H1 (cell line): ENCODE data around the gene CSNK1A1. TPM values are rescaled to one million over a fixed set of nuclear protein-coding genes. Genes with fewer than 3 reads are reported as not detected.

Experiments used
- CBX5 ChIP-seq: fragments of 300-800, 300-1000 bp; sonication (generic); IDR thresholded peaks from 2 replicates; pipeline ENCODE4 v1.7.1; 2016; ENCODE audit warnings: antibody characterized with exemption, low read length, low read depth
- CBX8 ChIP-seq: fragments of 300-800, 300-1000 bp; sonication (generic); IDR thresholded peaks from 2 replicates; pipeline ENCODE4 v1.7.1; 2016; ENCODE audit warnings: low read depth, low read length, borderline replicate concordance
- CHD7 ChIP-seq: fragments of 300-600 bp; sonication (generic); IDR thresholded peaks from 2 replicates; pipeline ENCODE4 v1.7.1; 2012; ENCODE audit warnings: low read length, moderate library complexity, mild to moderate bottlenecking, inconsistent platforms; ENCODE audit not compliant: insufficient replicate concordance
- GTF2F1 ChIP-seq: IDR thresholded peaks from 2 replicates; pipeline ENCODE4 v1.6.1; 2012; ENCODE audit warnings: low read depth, low read length, improper control_type of control experiment, borderline replicate concordance
- JUND ChIP-seq: IDR thresholded peaks from 2 replicates; pipeline ENCODE4 v1.6.1; 2011; ENCODE audit warnings: mild to moderate bottlenecking, improper control_type of control experiment, low read length
- PHF8 ChIP-seq: fragments of 200-600 bp; sonication (generic); conservative IDR thresholded peaks from 2 replicates; pipeline ENCODE4 v1.7.1; 2012; ENCODE audit warnings: low read depth, mild to moderate bottlenecking, inconsistent platforms, low read length, moderate library complexity
- polyA plus RNA-seq, 7 experiments: library from polyadenylated mRNA; depleted of rRNA in 3 of 7; stranded (reverse) in 5 of 7; unstranded in 2 of 7; fragments of >200 nt in 5 of 7; fragments of 200-250 nt in 2 of 7; gene quantifications; 1 replicate in 5 of 7; 2 replicates in 1 of 7; 4 replicates in 1 of 7; pipeline versions ENCODE4 v1.2.1 to v1.2.3, GENCODE V29; 2011 to 2013; ENCODE audit warnings: missing spikeins in 2 of 7, mixed read lengths in 2 of 7
- total RNA-seq: library from RNA; stranded (reverse); fragmentation: NEBNext Ultra II Directional; extraction: Animal tissue kit (Norgen Biotek cat#: 25700); gene quantifications from 2 replicates; pipeline ENCODE4 v1.2.1, GENCODE V29; 2021

The CSNK1A1 gene
- total and polyA plus RNA-seq, 2 of the 8 experiments (the other 6 are each of a cell fraction or from before 2014, with no cell fraction given) = 61.2 to 244 TPM

- TF ChIP-seq CHD7 (no peak), CBX5 (no peak), CBX8 (no peak), JUND (0 out of 2 replicates have a peak, but pooled peaks have one; percentile 9), PHF8 (no peak), GTF2F1 (no peak)
Observed at GRCh38 chr5:149445739-149446369, 105.4 kb downstream of the CSNK1A1 start (continued).
